Right atrium auricular region (tissue), 2 donors: ENCODE measurements around the gene PIGB. TPM values are rescaled to one million over a fixed set of nuclear protein-coding genes. Genes with fewer than 3 reads are reported as not detected.

Source experiments
- DNase-seq: peaks from one replicate; pipeline ENCODE4 v3.0.0-alpha.2; 2019; ENCODE audit warnings: low spot score
- H3K27ac ChIP-seq, 2 donors: fragments of 200-600 bp; sonication (generic); 1 replicate in 1 of 2; 2 replicates in 1 of 2; pipeline ENCODE4 v1.5.1; 2016 to 2019
- H3K27me3 ChIP-seq, 2 donors: fragments of 200-600 bp; sonication (generic); one replicate each; pipeline versions ENCODE4 v1.5.1 to v1.6.0; 2017 to 2019
- H3K36me3 ChIP-seq: fragments of 200-600 bp; sonication (generic); one replicate; pipeline ENCODE4 v1.5.1; 2016
- H3K4me1 ChIP-seq, 2 donors: fragments of 200-600 bp; sonication (generic); one replicate each; pipeline versions ENCODE4 v1.5.1 to v1.6.0; 2017 to 2019
- H3K4me3 ChIP-seq, 2 donors: fragments of 200-600 bp; sonication (generic); 1 replicate in 1 of 2; 2 replicates in 1 of 2; pipeline ENCODE4 v1.5.1; 2017 to 2019; ENCODE audit warnings: mild to moderate bottlenecking in 1 of 2, moderate library complexity in 1 of 2
- H3K9me3 ChIP-seq, 2 donors: fragments of 200-600 bp; sonication (generic); one replicate each; pipeline ENCODE4 v1.5.1; 2019
- CTCF ChIP-seq, 2 donors: fragments of 200-600 bp; sonication (generic); IDR thresholded peaks; one replicate each; pipeline ENCODE4 v1.5.1; 2019; ENCODE audit warnings: antibody characterized with exemption in 2 of 2
- total RNA-seq, 2 donors: library from RNA; depleted of rRNA; stranded (reverse); fragments of >200 nt; gene quantifications; one replicate each; pipeline ENCODE4 v1.1.0, GENCODE V29; 2016

The PIGB gene
- total RNA-seq, 2 donors from 2014 or later, result 3.2 to 3.3 TPM

GRCh38 chr15:55357774-55358173 lies 38.8 kb downstream of the PIGB start:
- no peak for TF ChIP-seq CTCF (IDR thresholded peaks at IDR 0.05)
- Histone ChIP-seq H3K27ac (no peak overlapping the region), H3K9me3 (no peaks in the 10 kb centered on the region), H3K36me3 (peaks cover 21% of the 10 kb centered on the region), H3K4me1 (no peaks in the 10 kb centered on the region), H3K4me3 (no peak overlapping the region), H3K27me3 (no peaks in the 10 kb centered on the region)
- DNase-seq, result no peak

GRCh38 chr15:55358471-55358870 lies 39.4 kb downstream of the PIGB start:
- Histone ChIP-seq H3K27ac (no peak overlapping the region), H3K4me1 (no peaks in the 10 kb centered on the region), H3K36me3 (peaks cover 23% of the 10 kb centered on the region), H3K4me3 (no peak overlapping the region), H3K9me3 (no peaks in the 10 kb centered on the region), H3K27me3 (no peaks in the 10 kb centered on the region)
- no peak for TF ChIP-seq CTCF (IDR thresholded peaks at IDR 0.05)
- no peak for DNase-seq

DNA sequence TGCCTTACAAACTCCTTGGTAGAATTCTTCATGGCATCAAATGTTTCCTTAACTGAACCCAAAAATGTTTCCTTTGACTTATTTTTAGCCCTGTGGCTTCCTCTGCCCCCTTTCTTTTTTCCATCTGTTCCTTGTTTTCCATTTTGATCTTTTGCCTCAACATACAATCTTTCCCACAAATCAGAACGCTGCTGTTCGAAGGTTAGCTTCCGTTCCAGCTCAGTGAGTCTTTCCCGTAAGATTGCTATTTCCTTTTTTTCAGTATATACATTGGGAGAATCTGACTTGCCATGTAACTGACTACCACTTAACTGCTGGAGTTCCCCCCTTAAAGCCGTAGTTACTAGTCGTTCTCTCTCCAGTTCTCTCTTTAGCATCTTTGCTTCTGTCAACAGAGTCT lies 41.2 kb downstream of the PIGB start:
- no peaks in the 10 kb centered on the region for H3K4me1 ChIP-seq
- TF ChIP-seq CTCF (IDR thresholded peaks at IDR 0.05), result no peak
- H3K4me3 ChIP-seq, result no peak overlapping the region
- no peaks in the 10 kb centered on the region for H3K27me3 ChIP-seq
- DNase-seq, result no peak
- no peaks in the 10 kb centered on the region for H3K9me3 ChIP-seq
- no peak overlapping the region for H3K27ac ChIP-seq
- H3K36me3 ChIP-seq, result peaks cover 36% of the 10 kb centered on the region

GRCh38 chr15:55361048-55361447 lies 42.0 kb downstream of the PIGB start:
- no peak for TF ChIP-seq CTCF (IDR thresholded peaks at IDR 0.05)
- no peak overlapping the region for H3K27ac ChIP-seq
- H3K36me3 ChIP-seq, result peaks cover 36% of the 10 kb centered on the region

GRCh38 chr15:55362641-55363040 lies 43.6 kb downstream of the PIGB start:
- no peak for DNase-seq
- Histone ChIP-seq H3K36me3 (peaks cover 36% of the 10 kb centered on the region), H3K9me3 (no peaks in the 10 kb centered on the region), H3K4me3 (no peak overlapping the region), H3K27ac (no peak overlapping the region), H3K27me3 (no peaks in the 10 kb centered on the region), H3K4me1 (no peaks in the 10 kb centered on the region)
- no peak for TF ChIP-seq CTCF (IDR thresholded peaks at IDR 0.05)

More at GRCh38 chr15:55361048-55361447, 42.0 kb downstream of the PIGB start:
- Histone ChIP-seq H3K4me3 (no peak overlapping the region), H3K4me1 (no peaks in the 10 kb centered on the region), H3K27me3 (no peaks in the 10 kb centered on the region), H3K9me3 (no peaks in the 10 kb centered on the region)
- DNase-seq, result no peak

DNA sequence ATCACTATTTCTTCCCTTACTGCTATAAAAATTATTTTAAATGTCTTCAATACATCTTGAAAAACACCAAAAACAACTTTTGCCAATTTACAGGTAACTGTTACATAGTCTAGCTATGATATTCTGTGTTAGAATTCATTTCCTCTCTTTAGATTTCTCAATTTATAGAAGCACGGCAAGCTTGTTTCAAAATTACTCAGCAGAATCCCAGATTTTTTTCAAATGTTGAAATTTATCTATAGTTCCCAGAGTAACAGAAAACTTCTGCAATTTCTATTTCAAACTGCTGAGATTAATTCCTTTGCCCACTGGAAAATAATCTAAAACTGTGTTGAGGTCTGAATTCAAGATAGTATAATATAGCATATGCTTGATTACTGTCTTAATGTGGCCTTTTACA lies 48.0 kb downstream of the PIGB start:
- peaks cover 42% of the 10 kb centered on the region for H3K36me3 ChIP-seq
- no peaks in the 10 kb centered on the region for H3K4me1 ChIP-seq
- DNase-seq, result no peak
- no peaks in the 10 kb centered on the region for H3K27me3 ChIP-seq
- no peaks in the 10 kb centered on the region for H3K9me3 ChIP-seq
- TF ChIP-seq CTCF (IDR thresholded peaks at IDR 0.05), result no peak
- H3K27ac ChIP-seq, result no peak overlapping the region
- no peak overlapping the region for H3K4me3 ChIP-seq
